ENCODE data around the gene SLC22A12.

DNA sequence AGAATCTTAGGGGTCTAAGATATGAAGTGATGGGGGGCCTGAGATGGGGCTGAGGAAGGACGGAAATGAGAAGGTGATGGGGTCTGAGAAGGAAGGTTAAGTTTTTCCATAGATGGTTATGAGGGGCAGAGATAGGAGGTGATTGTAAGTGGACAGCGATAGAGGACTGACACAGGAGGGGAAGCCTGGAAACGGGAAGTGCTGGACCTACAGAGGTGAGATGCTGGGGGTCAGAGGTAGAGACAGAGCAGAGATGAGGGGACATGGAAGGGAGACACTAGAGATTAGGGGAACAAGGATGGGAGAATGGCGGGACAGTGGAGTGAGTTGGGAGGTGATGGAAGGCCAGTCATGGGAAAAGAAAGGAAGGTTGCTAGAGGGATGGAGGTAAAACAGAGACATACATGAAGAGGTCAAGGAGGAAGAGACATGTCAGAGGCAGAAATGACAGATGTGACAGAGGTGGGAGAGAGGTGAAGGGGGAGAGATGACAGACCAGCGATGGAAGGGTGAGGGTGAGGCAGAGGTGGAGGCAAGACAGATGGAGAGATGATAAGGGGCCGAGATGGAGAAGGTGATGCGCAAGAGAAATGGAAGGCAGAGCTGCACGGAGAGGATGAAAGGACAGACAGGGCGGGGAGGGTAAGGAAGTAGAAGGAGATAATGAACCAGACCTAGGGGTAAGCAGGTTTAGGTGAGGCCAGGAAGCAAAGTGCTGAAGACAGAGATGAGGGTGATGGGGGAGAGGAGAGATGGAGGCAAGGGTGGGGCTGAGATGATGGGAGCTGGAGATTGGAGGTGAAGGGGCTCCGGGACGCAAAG is 50.8 kb downstream of the SLC22A12 start:
- no peak for TF ChIP-seq POLR2A (IDR thresholded peaks at IDR 0.05; ENCODE audit: control extremely low read depth in 1 of 2, low read depth in 2 of 2, low read length in 2 of 2)
- TF ChIP-seq TEAD4 (IDR thresholded peaks at IDR 0.05; ENCODE audit: low read depth, low read length): no peak
- no peak for TF ChIP-seq CTCF (IDR thresholded peaks at IDR 0.05; ENCODE audit: control extremely low read depth in 1 of 3, insufficient read depth in 1 of 3, low read depth in 1 of 3, low read length in 3 of 3)
- TF ChIP-seq JUN (IDR thresholded peaks at IDR 0.05; ENCODE audit: low read depth, low read length): no peak
- TF ChIP-seq HDAC6 (IDR thresholded peaks at IDR 0.05; ENCODE audit: low read depth, low read length): no peak
- no peak for TF ChIP-seq BACH1 (IDR thresholded peaks at IDR 0.05; ENCODE audit: low read length)
- no peak for TF ChIP-seq JUND (IDR thresholded peaks at IDR 0.05; ENCODE audit: low read length)

Data from H1 (cell line).